ENCODE results near the gene PRKG1.

GRCh38 chr10:52029628-52030027 is 955.3 kb downstream of the PRKG1 start:
- no peak for TF ChIP-seq CTCF (IDR thresholded peaks at IDR 0.05)
- no peak for TF ChIP-seq POLR2A (IDR thresholded peaks at IDR 0.05)

Measured in Peyer's patch (tissue), 4 donors.